ENCODE measurements around the gene SMAD2.
A peak's percentile ranks its signal among the peaks of the same experiment; 100 is the strongest.

The SMAD2 gene

DNA sequence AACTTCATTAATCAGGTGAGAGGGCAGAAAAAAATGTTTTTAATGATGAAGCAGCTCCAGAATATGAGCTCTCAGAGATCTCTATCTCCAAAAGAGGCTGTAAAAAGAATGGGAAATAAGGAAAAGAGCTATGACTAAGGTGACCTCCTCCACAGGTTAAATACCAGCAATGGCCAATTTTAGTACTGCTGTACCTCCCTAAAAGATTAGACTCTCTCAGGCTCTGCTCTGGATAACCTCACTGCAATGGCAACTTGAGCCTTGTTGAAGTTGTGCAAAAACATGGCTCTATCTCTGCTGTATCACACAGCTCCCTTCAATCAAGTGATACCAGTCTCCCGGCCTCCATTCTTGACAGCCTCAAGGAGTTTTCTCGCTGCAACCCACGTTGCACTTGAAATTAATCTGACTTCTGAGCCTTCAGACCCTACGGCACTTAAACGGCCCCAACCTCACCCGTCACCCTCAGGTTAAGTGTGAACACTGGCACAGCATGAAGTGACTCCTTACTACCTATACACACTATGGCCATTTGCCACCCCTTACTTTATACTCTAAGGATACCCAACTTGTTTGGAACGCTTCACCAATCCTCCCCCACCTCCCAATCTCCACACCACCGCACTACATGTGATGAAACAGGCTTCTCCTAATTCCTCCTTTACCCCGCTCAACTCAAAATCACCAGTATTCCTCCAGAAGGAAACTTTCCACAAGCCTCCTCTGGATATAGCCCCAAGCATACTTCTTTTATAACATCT is 36.3 kb downstream of the SMAD2 start:
- no peak for DNase-seq

- no peak for DNase-seq
Observed at GRCh38 chr18:47893047-47893446, 37.4 kb downstream of the SMAD2 start.

DNA sequence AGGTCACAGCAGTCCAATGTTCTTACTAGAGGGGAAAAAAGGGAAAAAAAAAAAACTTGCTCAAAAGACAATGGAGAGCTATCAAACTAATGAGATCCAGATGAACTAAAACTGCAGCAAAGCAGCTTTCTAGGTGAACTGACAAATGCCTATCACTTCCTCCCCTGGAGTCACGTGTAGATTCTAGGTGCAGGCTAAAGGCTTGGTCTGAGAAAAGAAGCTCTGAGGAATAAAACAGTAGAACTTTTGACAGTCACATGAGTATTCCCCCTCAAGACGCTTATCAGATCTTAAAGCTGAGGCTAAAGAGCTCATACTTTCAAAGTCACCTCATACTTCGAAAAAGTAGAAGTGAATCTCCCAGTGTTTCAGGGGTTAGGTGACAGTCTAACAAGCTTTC is 42.3 kb downstream of the SMAD2 start:
- no peak for DNase-seq

DNA sequence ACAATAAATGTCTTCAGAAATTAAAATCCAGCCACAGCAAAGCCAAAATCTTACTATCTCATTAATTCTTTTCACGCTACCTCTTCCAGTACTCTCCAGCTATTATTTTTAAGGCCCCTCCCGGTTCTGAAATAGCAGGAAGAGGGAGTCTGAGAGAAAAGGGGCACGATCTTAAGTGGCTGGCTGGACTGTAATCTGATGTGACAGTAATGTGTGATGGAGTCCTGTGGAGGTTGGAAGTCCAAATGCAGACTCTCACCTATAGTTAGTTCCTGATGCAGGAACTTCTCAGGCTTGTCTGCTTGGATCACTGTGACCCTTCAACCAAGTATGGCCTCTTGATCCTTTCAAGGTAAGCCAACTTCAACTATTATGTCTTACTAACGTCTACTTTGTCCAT is 43.2 kb downstream of the SMAD2 start:
- DNase-seq: no peak

- DNase-seq: peak in 1 of 2 donors; percentile 5
Observed at GRCh38 chr18:47883771-47884413, 46.6 kb downstream of the SMAD2 start.

- no peak for DNase-seq
Observed at GRCh38 chr18:47882641-47883040, 47.8 kb downstream of the SMAD2 start.

DNA sequence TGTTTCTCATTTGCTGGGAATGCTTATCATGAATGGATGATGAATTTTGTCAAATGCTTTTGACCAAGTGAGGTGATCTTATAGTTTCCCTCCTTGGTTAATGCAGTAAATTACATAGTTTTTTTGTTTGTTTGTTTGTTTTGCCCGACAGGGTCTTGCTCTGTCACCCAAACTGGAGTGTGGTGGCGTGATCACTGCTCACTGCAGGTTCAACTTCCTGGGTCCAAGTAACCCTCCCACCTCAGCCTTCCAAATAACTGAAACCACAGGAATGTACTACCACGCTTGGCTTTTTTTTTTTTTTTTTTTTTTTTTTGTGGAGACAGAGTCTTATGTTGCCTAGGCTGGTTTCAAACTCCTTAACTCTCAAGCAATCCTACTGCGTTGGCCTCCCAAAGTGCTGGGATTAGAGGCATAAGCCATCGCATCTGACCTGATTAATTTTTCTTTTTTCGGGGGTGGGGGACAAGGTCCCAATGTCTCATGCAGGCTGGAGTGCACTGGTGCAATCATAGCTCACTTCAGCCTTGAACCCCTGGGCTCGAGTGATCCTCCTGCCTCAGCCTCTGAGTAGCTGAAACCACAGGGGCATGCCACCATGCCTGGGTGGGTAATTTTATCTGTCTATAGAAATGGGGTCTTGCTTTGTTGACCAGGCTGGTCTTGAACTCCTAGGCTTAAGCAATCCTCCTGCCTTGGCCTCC is 48.6 kb downstream of the SMAD2 start:
- no peak for DNase-seq

- no peak for DNase-seq
Observed at GRCh38 chr18:47881042-47881441, 49.4 kb downstream of the SMAD2 start.

GRCh38 chr18:47877892-47878291 is 52.6 kb downstream of the SMAD2 start:
- DNase-seq: no peak

GRCh38 chr18:47876813-47877212 is 53.6 kb downstream of the SMAD2 start:
- DNase-seq: no peak

- no peak for DNase-seq
Observed at GRCh38 chr18:47873625-47874024, 56.8 kb downstream of the SMAD2 start.

GRCh38 chr18:47872426-47872825 is 58.0 kb downstream of the SMAD2 start:
- no peak for DNase-seq

DNA sequence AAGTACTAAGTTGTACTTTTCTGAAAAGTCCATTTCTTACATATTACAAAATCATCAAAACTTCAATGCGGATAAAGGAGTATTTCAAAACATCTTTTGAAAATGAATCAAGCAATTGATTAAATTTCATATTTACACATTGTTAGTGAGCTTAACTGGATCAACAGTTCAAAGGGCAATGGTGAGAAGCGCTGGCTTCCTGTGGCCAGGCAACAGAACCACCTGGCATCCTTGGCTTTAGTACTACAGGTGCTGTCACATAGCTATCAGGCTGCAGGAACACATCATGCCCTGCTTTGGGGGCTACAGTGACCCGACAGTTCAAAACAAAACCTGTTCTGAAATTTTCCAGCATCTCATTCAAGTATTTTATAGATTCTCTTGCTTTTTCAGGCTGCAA is 59.2 kb downstream of the SMAD2 start:
- no peak for DNase-seq

DNA sequence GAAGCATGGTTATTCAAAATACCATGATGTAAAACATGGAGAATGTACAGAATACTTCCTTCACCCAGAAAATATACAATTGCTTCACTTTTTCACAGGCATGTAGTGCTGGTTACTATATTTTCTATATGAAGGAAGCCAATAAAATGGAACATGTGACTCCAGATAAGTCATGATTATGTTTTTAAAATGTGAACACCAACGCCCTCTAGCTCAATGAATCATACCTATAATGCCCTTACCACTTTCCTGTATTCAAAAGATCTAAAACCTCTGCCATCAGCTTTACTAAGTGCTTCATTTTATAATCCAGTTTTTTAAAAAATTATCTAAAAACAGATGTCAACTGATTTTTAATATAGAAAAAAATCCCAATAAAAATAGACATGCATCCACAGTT is 59.9 kb downstream of the SMAD2 start:
- DNase-seq: no peak

DNA sequence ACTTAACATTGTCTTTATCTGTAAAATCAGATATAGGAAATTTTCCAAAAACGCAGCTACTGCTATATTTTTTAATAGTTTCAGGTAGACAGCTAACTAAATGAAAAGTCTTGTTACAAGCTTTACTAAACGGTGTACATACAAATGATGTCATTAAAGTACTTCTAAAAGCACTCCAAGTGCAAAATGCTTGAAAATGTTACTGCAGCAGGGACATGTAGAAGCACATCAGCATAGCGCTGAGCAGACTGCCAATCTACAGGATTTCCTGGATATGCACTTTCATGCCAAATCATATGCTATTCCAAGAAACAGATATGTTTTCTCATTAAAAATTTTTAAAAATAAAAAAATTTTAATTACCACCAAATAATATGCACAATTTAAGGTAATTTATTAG is 61.7 kb downstream of the SMAD2 start:
- DNase-seq: no peak

DNA sequence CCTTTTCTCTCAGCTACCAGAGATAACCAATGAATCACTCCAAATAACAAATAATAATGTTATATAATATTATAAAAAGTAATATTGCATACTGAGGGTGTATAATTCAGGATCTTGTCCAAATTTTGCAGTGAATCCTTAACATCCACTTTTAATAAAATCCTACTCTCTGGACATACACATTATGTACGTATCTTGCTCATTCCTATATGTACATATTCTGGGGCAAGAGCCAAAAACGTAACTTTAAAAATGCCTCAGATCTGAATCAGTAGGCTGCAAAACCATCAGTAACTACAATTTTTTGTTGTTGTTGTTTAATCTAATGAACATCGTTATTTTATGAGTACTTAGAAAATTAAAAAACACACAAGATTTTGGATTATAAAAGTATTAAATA is 65.3 kb downstream of the SMAD2 start:
- no peak for DNase-seq

GRCh38 chr18:47863041-47863440 is 67.4 kb downstream of the SMAD2 start:
- no peak for DNase-seq

- no peak for DNase-seq
Observed at GRCh38 chr18:47858607-47859006, 71.9 kb downstream of the SMAD2 start.

GRCh38 chr18:47847635-47848034 is 82.8 kb downstream of the SMAD2 start:
- DNase-seq: no peak

GRCh38 chr18:47846431-47846830 is 84.0 kb downstream of the SMAD2 start:
- DNase-seq: no peak

DNA sequence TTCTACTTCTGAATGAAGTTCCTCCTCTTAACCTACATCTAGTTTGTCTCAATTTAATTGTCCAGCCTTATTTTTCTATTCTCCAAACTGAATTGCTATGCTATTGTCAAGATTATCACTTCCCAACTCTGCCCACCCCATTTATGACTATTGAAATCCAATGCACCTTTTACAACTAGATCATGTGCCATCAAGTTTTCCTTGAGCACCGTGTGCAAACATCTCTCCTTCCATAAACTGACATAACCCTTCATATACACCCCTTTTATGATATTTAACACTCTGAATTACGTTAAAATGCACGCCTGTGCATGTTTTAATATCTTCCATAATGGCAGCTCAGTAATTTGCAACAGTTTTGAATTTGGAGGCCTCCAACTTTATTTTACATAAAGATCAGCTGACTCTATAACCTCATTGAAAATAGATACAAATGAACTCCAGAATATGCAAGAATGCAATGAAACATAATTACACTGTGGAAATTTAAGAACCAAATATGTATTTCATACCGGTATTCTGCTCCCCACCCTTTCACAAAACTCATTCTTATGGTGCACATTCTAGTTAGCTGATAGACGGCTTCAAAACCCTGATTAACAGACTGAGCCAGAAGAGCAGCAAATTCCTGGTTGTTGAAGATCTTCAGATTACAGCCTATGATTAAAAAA is 85.5 kb downstream of the SMAD2 start:
- no peak for DNase-seq

DNA sequence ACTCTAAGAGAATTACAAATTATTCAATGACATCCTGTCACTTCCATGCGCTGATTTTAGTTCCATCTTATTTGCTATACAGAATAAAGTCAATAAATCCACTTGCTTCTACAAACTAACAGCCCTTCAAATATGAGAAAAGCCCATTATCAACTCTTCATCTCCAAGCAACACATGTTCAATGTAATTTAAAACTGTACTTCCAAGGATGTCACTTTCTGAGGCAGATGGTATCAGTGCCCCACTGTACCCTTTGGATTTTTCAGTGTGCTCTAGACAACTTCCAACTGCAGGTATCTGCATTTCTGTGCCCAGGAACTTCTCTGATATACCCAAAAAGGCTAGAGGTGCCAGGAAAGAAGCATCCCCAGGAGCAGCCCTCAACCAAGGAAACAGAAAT is 87.6 kb downstream of the SMAD2 start:
- DNase-seq: no peak

GRCh38 chr18:47838396-47838795 is 92.1 kb downstream of the SMAD2 start:
- DNase-seq: no peak

GRCh38 chr18:47832348-47832747 is 98.1 kb downstream of the SMAD2 start:
- DNase-seq: no peak
